HTERT RPE-1 (cell line): Measurements from ENCODE around the gene SLC5A3.

Source experiments
- in situ Hi-C: fragments of 300-500 bp; cut with MboI; formaldehyde crosslinking; loops from 4 replicates; pipeline ENCODE4 v1.14.3; 2020; ENCODE audit warnings: low sequenced_read_pairs

SLC5A3 gene

GRCh38 chr21:34097442-34097841 lies 24.1 kb downstream of the SLC5A3 start:
- in situ Hi-C loops: no loop called here

DNA sequence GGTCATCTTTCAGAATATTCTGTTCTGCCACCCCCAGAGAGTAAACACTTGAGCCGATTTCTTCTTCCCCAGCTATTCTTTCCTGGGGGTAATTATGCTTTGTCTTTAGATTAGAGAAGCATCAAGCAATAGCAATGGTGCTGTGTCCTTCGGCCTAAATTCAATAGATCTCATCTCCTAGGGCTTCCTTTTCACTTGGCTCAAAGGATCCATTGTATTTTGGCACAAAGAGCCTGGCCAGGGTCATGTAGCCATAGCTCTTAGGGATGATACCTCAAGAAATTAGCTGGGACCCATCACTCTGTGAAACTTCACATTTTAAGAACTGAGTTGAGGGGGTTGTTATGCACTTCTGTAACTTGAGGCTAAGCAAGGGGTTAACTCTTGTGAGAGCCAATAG lies 27.0 kb downstream of the SLC5A3 start:
- in situ Hi-C loops: no loop called here

DNA sequence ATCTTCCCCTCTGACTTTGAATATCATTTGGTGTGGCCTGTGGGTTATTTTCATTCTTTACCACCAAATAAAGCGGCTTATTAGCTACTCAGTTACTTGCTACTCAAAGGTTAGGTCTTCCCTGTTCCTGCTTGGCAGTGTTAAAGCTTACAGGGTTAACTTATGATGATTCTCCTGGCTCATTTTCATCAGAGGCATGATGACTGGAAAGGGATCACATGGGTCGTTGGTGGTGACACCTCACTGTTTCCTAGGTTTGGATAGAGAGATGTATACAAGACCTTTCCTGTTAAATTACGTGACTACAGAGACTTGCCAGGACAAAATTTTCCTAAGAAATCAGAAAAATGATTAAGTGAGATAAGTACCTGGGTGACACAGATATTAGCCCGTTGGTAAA lies 27.4 kb downstream of the SLC5A3 start:
- in situ Hi-C loops: no loop called here

DNA sequence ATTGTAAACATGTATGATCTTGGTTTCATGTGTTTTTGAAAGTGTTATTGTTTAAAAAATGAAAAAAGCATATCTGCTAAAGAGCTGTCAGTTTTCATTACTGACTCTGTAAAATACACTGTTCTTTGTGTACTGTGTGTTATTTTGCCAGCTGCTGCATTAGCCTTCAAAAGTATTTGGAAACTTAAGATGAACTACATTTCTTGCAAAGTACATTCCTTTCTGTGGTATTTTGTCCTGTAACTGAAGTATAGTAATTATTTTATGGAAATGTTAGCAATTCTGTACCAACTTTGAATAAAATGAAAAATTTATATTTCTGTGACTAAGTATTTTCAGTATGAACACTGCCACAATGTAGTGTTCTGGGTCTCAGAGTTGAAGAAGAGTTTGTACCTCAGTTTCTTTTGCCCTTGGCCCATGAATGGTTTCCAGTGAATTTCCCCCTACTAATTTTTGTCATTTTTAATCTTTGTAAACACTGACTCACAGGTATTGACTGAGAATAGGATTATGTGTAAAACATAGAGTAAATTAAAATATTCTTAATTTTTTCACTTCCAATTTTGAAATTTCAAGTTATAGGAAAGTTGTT lies 32.7 kb downstream of the SLC5A3 start:
- in situ Hi-C loops: no loop called here

DNA sequence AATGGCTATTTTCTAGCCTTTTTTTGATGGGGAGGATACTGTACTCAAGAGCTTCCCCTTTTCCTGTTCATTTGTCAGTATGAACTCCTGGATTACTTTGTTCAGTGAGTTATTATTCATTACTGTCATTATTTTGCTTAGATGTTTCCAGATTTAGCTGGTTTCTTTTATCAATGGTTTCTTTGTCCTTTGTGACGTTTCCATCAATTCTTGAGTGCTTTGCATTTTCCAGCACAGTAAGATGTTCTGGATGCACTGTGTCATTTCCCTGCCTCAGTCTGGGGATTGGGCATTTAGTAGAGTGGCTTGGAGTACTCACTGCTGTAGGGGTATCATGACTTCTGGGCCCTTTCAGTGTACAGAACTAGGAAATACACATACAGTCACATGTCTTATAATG lies 34.2 kb downstream of the SLC5A3 start:
- in situ Hi-C loops: no loop called here

- in situ Hi-C loops: no loop called here
These were observed 35.7 kb downstream of the SLC5A3 start for GRCh38 chr21:34109075-34109474.

GRCh38 chr21:34110594-34111202 lies 37.3 kb downstream of the SLC5A3 start:
- in situ Hi-C loops: no loop called here

DNA sequence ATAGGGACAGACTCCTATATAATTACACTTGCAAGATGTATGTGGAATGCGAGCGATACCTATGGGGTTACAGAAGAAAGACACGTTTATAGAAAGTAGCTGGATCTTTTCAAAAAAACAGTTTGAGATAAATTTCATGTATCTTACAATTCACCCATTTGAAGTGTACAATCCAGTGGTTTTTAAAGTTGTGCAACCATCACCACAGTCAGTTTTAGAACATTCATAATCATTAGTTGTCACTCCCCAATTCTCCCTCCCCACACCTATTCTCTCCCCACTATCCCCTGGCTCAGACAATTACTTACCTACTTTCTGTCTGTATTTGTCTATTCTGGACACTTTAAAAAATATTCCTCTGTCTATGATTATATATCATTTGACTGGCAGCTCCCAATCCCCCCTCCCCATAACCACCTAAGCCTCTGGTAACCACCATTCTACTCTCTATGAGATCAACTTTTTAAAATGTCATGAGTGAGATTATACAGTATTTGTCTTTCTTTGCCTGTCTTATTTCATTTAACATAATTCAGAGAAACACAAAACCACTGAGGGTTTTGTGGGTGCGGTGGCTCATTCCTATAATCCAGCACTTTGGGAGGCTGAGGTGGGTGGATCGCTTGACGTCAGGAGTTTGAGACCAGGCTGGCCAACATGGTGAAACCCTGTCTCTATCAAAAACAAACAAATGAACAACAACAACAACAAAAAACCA lies 39.1 kb downstream of the SLC5A3 start:
- in situ Hi-C loops: no loop called here

DNA sequence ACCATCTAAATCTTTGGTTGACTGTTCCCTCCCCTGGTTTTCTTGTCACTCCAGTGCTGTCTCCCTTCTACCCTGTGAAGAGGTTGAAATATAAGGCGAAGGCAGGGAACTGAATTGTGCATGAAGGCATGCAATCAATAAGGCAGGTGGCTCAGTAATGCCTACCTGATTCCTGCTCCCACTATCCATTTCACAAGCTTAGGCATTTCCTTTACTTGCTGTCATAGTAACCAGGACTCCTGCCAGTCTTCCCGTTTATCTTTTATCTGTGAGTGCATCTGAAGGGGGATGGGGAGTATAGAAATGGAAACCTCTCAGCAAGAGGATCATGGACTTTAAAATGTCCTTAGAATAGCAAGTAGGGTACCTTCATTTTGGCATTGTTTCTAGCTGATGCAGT lies 40.5 kb downstream of the SLC5A3 start:
- in situ Hi-C loops: no loop called here

DNA sequence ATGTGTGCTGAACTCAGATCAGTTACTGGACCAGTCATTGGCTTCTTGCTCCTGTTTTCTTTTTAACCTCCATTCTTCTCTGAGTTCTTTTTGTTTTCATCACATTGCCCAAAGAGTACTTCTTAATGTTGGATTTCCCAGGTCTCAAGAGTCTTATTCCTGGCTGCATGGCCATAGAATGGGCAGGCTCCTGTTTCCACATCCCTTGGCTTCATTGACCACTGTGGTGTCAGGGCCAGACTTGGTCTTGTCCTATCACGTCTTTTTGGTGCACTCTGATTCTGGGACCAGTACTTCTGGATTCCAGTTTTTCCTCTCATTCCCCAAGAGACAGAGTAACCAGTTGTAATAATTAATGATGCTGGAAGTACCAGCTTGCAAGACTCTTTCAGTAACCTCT lies 41.8 kb downstream of the SLC5A3 start:
- in situ Hi-C loops: no loop called here

DNA sequence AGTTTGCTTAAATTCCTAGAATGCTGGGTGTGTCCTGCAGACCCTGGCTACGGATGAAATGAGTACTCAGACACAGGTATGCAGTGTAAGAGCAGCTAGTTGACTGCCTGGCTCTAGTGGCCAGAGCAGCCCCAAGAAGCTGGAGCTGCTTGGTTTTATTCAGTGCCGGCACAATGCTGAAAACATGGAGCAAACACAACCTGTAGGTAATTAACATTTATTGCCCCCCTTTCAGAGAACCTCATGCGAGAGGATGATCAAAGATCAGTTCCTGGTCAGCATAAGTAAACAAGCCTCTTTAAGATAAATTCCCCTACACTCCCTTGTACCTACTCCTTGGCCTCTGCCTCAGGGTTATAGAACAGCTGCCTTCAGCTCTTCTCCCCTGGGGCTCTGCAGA lies 43.2 kb downstream of the SLC5A3 start:
- in situ Hi-C loops: no loop called here

DNA sequence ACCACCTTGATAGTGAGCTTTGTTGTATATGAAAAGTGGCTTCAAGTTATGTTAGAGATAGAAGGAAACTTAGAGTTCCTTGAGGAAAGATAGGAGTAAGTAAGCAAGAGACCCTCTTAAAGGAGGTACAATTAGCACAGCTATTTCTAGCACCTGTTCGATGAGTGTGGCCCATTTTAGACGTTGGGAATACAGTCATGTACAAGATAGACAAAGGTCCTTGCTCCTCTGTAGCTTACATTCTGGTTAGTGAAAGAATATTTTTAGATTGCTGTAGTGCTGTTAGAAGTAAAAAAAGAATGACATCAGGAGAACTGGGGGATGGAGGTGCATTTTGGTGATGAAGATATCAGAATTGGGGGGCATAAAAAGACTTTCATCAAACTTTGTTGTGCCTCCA lies 47.5 kb downstream of the SLC5A3 start:
- in situ Hi-C loops: no loop called here

DNA sequence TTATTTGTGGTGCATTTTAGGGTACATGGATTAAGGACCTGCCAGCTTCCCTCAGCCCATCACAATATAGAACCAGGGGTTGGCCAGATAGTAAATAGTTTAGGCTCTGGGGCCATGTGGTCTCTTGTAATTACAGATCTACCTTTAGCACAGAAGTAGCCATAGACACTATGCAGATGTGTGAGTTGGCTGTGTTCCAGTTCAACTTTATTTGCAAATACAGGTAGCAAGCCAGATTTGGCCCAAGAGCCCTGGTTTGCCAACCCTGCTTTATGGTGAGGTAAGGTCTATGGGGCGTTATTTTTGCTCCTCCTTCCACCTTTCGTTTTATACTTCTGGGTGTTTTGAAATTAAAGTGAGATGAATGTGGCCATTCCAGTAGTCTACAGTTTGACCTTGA lies 48.7 kb downstream of the SLC5A3 start:
- in situ Hi-C loops: no loop called here
